HG03097 (cell line): ENCODE measurements around the gene FN1.
"Not testable (repeated sequence)": the region's sequence is repeated elsewhere in the genome, so short reads cannot be mapped to it uniquely, and the experiment has no call there.

Experiments
- ATAC-seq: cut with Tn5 transposase; IDR thresholded peaks from one replicate; pipeline ENCODE4 v1.9.1; 2021; ENCODE audit not compliant: unreplicated experiment, low FRiP score

Gene FN1

GRCh38 chr2:215369181-215369760 lies 66.6 kb downstream of the FN1 start:
- no peak for ATAC-seq

GRCh38 chr2:215368493-215368809 lies 67.4 kb downstream of the FN1 start:
- ATAC-seq = no peak

GRCh38 chr2:215367662-215368492 lies 68.0 kb downstream of the FN1 start:
- no peak for ATAC-seq

GRCh38 chr2:215366440-215367032 lies 69.3 kb downstream of the FN1 start:
- no peak for ATAC-seq

DNA sequence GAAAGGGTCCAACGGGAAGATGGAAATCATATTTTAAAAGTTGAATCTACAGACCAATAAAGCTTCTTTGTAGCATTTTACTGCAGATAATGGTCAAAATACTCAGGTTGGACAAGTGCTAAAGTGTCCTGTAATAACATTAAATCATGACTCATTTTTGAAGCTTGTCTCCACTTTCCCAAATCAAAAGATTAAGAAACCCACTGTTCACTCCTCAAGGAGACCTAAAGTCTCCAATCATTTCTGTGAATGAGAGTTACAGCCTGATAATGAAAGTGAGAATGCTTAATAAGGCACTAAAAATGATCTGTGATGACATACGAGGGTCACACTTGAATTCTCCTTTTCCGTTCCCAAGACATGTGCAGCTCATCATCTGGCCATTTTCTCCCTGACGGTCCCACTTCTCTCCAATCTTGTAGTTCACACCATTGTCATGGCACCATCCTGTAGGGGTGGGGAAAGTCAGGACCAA lies 70.6 kb downstream of the FN1 start:
- no peak for ATAC-seq

GRCh38 chr2:215364157-215365155 lies 71.4 kb downstream of the FN1 start:
- no peak for ATAC-seq

- no peak for ATAC-seq
Measured at GRCh38 chr2:215363461-215364156, 72.3 kb downstream of the FN1 start.

DNA sequence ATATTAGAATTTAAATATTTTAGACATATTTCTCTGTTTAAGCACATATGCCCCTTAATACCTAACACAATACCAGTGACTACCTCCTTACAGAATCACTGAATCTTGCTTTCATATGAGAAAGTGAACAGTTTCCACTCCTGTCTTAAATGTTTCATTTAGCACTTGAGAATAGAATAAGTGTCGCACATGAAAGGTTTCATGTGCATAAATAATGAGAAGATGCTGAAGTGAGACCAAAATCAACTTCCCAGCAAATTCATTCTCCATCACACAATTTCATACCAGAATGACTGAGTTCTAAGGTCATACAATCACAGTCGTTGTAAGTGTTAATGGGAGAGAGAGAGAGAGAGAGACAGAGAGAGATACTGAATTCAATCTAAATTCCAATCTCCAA lies 72.8 kb downstream of the FN1 start:
- ATAC-seq = no peak

- no peak for ATAC-seq
Measured at GRCh38 chr2:215362562-215362904, 73.3 kb downstream of the FN1 start.

DNA sequence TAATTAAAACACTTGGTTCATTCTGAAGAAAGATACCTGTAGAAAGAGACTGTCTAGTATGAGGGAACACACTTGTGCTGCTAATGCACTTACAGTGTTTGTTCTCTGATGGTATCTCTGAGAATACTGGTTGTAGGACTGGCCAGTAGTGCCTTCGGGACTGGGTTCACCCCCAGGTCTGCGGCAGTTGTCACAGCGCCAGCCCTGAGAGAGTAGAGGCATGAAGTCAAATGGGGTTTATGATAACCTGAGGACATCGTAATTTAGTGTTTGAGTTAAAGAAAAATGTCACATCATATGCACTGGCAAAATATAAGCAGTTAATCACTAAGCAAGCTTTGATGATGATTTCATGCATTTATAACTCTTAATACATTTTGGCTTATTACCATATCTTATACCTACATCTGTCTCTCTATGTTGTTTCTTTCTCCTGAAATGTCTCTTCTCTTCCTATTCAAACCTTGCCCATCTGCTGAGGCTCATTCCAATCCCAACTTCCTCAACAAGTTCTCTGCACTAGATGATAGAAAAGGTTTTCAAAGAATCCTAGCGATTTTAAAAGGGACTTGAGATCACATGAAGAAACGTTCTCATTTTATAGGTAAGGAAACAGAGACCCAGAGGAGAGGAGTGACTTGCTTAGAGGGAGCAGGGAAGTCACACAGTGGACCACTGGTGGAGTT lies 73.8 kb downstream of the FN1 start:
- no peak for ATAC-seq

- no peak for ATAC-seq
Measured at GRCh38 chr2:215361211-215361875, 74.5 kb downstream of the FN1 start.

GRCh38 chr2:215360596-215360995 lies 75.3 kb downstream of the FN1 start:
- no peak for ATAC-seq

DNA sequence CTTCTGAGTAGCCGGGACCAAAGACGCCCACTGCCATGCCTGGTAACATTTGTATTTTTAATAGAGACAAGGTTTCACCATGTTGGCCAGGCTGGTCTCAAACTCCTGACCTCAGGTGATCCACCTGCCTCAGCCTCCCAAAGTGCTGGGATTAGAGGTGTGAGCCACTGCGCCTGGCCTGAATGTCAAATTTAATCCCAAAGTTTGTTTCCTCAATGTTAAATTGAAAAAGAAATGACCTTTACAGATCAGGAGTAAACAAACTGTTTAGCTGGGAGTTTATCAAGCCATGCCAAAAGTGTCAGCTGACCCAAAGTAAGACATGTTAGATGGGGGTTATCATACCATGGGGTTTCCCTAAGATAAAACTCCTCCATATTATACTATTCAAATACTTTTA lies 75.8 kb downstream of the FN1 start:
- not testable (repeated sequence) for ATAC-seq

DNA sequence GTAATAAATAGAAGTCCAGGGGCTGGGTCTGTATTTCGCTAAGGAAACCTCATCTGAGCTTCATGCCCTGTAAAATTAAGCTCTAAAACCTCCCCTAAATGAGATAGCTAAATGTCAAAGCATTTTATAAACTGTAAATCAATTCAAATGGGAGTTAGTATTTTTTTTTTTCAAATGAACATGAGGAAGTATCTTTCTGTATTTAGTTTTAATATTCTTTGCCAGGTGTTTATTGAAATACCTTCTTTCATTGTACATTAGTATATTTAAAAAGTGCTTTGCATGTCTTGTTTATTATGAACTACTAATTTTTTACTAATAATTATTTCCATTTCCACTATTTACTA lies 76.3 kb downstream of the FN1 start:
- ATAC-seq = no peak

GRCh38 chr2:215358891-215359575 lies 76.8 kb downstream of the FN1 start:
- ATAC-seq = no peak

DNA sequence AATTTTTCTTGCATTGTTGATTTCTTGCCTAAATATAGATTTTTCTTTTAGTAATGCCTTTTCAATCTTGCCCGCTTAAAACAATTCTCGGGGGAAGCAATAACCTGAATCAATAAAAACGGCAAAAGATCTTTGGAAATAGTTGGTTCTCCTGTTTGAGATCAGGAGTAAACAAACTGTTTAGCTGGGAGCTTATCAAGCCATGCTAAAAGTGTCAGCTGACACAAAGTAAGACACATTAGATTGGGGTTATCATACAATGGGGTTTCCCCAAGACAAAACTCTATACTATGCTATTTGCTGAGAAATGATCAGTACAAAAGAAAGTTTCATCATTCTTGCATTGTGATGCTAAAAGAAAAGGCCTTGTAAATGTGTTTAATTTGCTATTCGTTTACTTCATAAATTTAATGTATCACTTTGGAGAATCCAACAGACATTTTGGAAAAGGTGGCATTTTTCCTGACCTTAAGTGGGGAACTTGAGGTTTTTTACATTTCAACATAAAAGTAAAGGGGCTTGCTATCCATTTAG lies 77.5 kb downstream of the FN1 start:
- no peak for ATAC-seq

- ATAC-seq = no peak
Measured at GRCh38 chr2:215357660-215358059, 78.2 kb downstream of the FN1 start.

DNA sequence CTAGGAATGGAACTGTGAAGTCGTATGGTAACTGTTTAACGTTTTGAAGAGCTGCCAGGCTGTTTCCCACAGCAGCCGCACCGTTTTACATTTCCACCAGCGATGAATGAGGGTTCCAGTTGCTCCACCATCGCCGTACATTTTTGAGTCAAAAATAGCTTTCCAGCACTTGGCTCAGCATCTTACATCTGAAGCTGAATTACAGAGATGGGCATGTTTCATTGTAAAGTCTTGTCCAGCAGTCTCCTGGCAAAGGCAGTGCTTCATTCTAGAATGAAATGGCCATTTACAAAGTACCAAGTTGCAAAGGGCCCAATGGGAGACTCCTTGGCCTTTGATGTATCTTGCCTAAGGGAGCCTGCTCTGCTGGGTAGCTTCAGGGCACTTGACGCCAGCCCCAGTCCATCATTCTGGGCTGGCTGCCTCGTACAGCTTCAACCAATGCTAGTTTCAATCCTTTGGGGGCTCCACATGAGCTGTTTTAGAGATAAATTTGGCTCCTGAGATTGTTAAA lies 78.9 kb downstream of the FN1 start:
- no peak for ATAC-seq
